Chondrocyte (in vitro differentiated cells): ENCODE measurements around the gene RSPO1. TPM values are rescaled to one million over a fixed set of nuclear protein-coding genes. Genes with fewer than 3 reads are reported as not detected.
"Not testable (repeated sequence)": the region's sequence is repeated elsewhere in the genome, so short reads cannot be mapped to it uniquely, and the experiment has no call there.

Experiments
- DNase-seq: peaks from one replicate; pipeline ENCODE4 v3.0.0; 2021; ENCODE audit warnings: mixed read lengths, low spot score
- H3K27ac Mint-ChIP-seq: one replicate; pipeline ENCODE4 v1.8.0; 2021; ENCODE audit warnings: mild to moderate bottlenecking, moderate library complexity, mixed read lengths; ENCODE audit not compliant: unreplicated experiment
- H3K27me3 Mint-ChIP-seq: 2 replicates; pipeline ENCODE4 v1.8.0; 2021; ENCODE audit warnings: low read depth, mixed read lengths
- H3K36me3 Mint-ChIP-seq: 2 replicates; pipeline ENCODE4 v1.8.0; 2021; ENCODE audit warnings: low read depth, mixed read lengths
- H3K4me1 Mint-ChIP-seq: 2 replicates; pipeline ENCODE4 v1.8.0; 2021; ENCODE audit warnings: low read depth, mild to moderate bottlenecking, mixed read lengths
- H3K4me3 Mint-ChIP-seq: one replicate; pipeline ENCODE4 v1.8.0; 2021; ENCODE audit warnings: mild to moderate bottlenecking, moderate library complexity, mixed read lengths; ENCODE audit not compliant: unreplicated experiment
- H3K9me3 Mint-ChIP-seq: 2 replicates; pipeline ENCODE4 v1.8.0; 2021; ENCODE audit warnings: low read depth, mixed read lengths
- CTCF ChIP-seq: fragments of 200-600 bp; sonication (generic); IDR thresholded peaks from 2 replicates; pipeline ENCODE4 v1.5.0; 2021; ENCODE audit warnings: antibody characterized with exemption, mild to moderate bottlenecking, moderate library complexity
- long read RNA-seq: library from polyadenylated mRNA; stranded (forward); transcript quantifications from one replicate; pipeline ENCODE4 v2.0.0, GENCODE V29; 2021
- total RNA-seq: library from RNA; stranded (reverse); gene quantifications from 3 replicates; pipeline ENCODE4 v1.2.1, GENCODE V29; 2021

Gene RSPO1
- total RNA-seq, result not detected in 3 replicates
- long read RNA-seq, result 0 reads

GRCh38 chr1:37634244-37634991 lies at the start of gene RSPO1:
Gene RSPO1 (minus strand): TSS chr1:37634892. CDS start chr1:37629661, 5,231 bp downstream.
- H3K4me3 Mint-ChIP-seq, result peak within 1 kb of the TSS; percentile 33
- H3K9me3 Mint-ChIP-seq, result no peaks in the 10 kb centered on the region
- no peak for DNase-seq
- no peak for TF ChIP-seq CTCF
- H3K27me3 Mint-ChIP-seq, result peaks cover 73% of the 10 kb centered on the region
- H3K4me1 Mint-ChIP-seq, result peaks cover 4% of the 10 kb centered on the region
- no peak within 1 kb of the TSS for H3K27ac Mint-ChIP-seq
- H3K36me3 Mint-ChIP-seq, result no peaks in the 10 kb centered on the region

- peaks cover 12% of the 10 kb centered on the region for H3K4me1 Mint-ChIP-seq
- H3K4me3 Mint-ChIP-seq, H3K9me3 Mint-ChIP-seq, H3K27ac Mint-ChIP-seq, DNase-seq, H3K27me3 Mint-ChIP-seq: not testable (repeated sequence)
- peaks cover 21% of the 10 kb centered on the region for H3K36me3 Mint-ChIP-seq
Observed at GRCh38 chr1:37684182-37684581, 49.5 kb upstream of the RSPO1 start.

GRCh38 chr1:37682334-37682987 lies 47.8 kb upstream of the RSPO1 start:
- DNase-seq, result no peak
- no peaks in the 10 kb centered on the region for H3K27me3 Mint-ChIP-seq
- peaks cover 2% of the 10 kb centered on the region for H3K4me1 Mint-ChIP-seq
- peak overlapping the region; percentile 65 for H3K27ac Mint-ChIP-seq
- no peak overlapping the region for H3K4me3 Mint-ChIP-seq
- peaks cover 22% of the 10 kb centered on the region for H3K36me3 Mint-ChIP-seq
- TF ChIP-seq CTCF, result peak; percentile 99
- H3K9me3 Mint-ChIP-seq, result no peaks in the 10 kb centered on the region

GRCh38 chr1:37680933-37681332 lies 46.2 kb upstream of the RSPO1 start:
- no peak for TF ChIP-seq CTCF
- no peaks in the 10 kb centered on the region for H3K27me3 Mint-ChIP-seq
- peaks cover 18% of the 10 kb centered on the region for H3K36me3 Mint-ChIP-seq
- H3K27ac Mint-ChIP-seq, result no peak overlapping the region
- no peak for DNase-seq
- H3K4me1 Mint-ChIP-seq, result peaks cover 2% of the 10 kb centered on the region
- H3K4me3 Mint-ChIP-seq, result no peak overlapping the region
- no peaks in the 10 kb centered on the region for H3K9me3 Mint-ChIP-seq

- H3K4me3 Mint-ChIP-seq, result no peak overlapping the region
Observed at GRCh38 chr1:37677808-37678207, 43.1 kb upstream of the RSPO1 start.

More at GRCh38 chr1:37677808-37678207, 43.1 kb upstream of the RSPO1 start:
- no peaks in the 10 kb centered on the region for H3K9me3 Mint-ChIP-seq
- peaks cover 2% of the 10 kb centered on the region for H3K4me1 Mint-ChIP-seq
- TF ChIP-seq CTCF, result no peak
- no peak overlapping the region for H3K27ac Mint-ChIP-seq
- no peak for DNase-seq
- peaks cover 5% of the 10 kb centered on the region for H3K27me3 Mint-ChIP-seq
- peaks cover 5% of the 10 kb centered on the region for H3K36me3 Mint-ChIP-seq
